ENCODE measurements around the gene MLX.

GRCh38 chr17:42579794-42580551, 13.1 kb downstream of the MLX start:
- no peak for TF ChIP-seq NR2C2 (IDR thresholded peaks at IDR 0.05; ENCODE audit: borderline replicate concordance, control insufficient read depth, insufficient read length, low read depth)
- no peak for TF ChIP-seq MTA3 (IDR thresholded peaks at IDR 0.05; ENCODE audit: borderline replicate concordance, low read length)
- TF ChIP-seq, protein P1, sequence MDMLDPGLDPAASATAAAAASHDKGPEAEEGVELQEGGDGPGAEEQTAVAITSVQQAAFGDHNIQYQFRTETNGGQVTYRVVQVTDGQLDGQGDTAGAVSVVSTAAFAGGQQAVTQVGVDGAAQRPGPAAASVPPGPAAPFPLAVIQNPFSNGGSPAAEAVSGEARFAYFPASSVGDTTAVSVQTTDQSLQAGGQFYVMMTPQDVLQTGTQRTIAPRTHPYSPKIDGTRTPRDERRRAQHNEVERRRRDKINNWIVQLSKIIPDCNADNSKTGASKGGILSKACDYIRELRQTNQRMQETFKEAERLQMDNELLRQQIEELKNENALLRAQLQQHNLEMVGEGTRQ (IDR thresholded peaks at IDR 0.05; ENCODE audit: borderline replicate concordance, low read depth, low read length), result no peak
- TF ChIP-seq BRCA1 (IDR thresholded peaks at IDR 0.05; ENCODE audit: low read depth, low read length), result no peak
- no peak for TF ChIP-seq CTCF (IDR thresholded peaks at IDR 0.05 in 2 of 3, conservative IDR thresholded peaks at IDR 0.05 in 1 of 3; ENCODE audit: control insufficient read depth in 2 of 3, extremely low read depth in 1 of 3, insufficient read depth in 1 of 3, low read depth in 3 of 3, low read length in 3 of 3)
